Fibroblast of peridontal ligament (primary cell): ENCODE data around the gene INVS.
"Not testable (repeated sequence)": the region's sequence is repeated elsewhere in the genome, so short reads cannot be mapped to it uniquely, and the experiment has no call there.

Experiments
- DNase-seq: peaks from one replicate; pipeline ENCODE4 v3.0.0-alpha.2; 2010; ENCODE audit errors: extremely low read depth

The INVS gene

GRCh38 chr9:100098887-100099721 lies at the start of gene INVS, which contains the start of gene ERP44:
Gene INVS (plus strand): TSS chr9:100099243. CDS start chr9:100104522, 5,279 bp downstream.
Gene ERP44 (minus strand): TSS chr9:100099000. CDS start chr9:100098840, 160 bp downstream.
- peak; percentile 98 for DNase-seq

- DNase-seq: no peak
Measured at GRCh38 chr9:100049551-100049950, 49.5 kb upstream of the INVS start.

- DNase-seq: no peak
Measured at GRCh38 chr9:100052375-100052774, 46.7 kb upstream of the INVS start.

GRCh38 chr9:100056561-100056960 lies 42.5 kb upstream of the INVS start:
- DNase-seq: no peak

- DNase-seq: no peak
Measured at GRCh38 chr9:100057624-100058023, 41.4 kb upstream of the INVS start.

GRCh38 chr9:100058699-100059579 lies 40.1 kb upstream of the INVS start:
- DNase-seq: no peak

- DNase-seq: not testable (repeated sequence)
Measured at GRCh38 chr9:100062683-100063082, 36.4 kb upstream of the INVS start.

- no peak for DNase-seq
Measured at GRCh38 chr9:100063185-100063584, 35.9 kb upstream of the INVS start.

GRCh38 chr9:100064872-100065581 lies 34.0 kb upstream of the INVS start:
- peak; percentile 77 for DNase-seq

GRCh38 chr9:100066539-100066938 lies 32.5 kb upstream of the INVS start:
- DNase-seq: peak; percentile 72

GRCh38 chr9:100067990-100068389 lies 31.1 kb upstream of the INVS start:
- not testable (repeated sequence) for DNase-seq

- not testable (repeated sequence) for DNase-seq
Measured at GRCh38 chr9:100069068-100069467, 30.0 kb upstream of the INVS start.

GRCh38 chr9:100070104-100071041 lies 28.7 kb upstream of the INVS start:
- no peak for DNase-seq

GRCh38 chr9:100071271-100071670 lies 27.8 kb upstream of the INVS start:
- no peak for DNase-seq

- no peak for DNase-seq
Measured at GRCh38 chr9:100072805-100073204, 26.2 kb upstream of the INVS start.

- DNase-seq: no peak
Measured at GRCh38 chr9:100074093-100074492, 24.9 kb upstream of the INVS start.

- no peak for DNase-seq
Measured at GRCh38 chr9:100074989-100075388, 24.1 kb upstream of the INVS start.

GRCh38 chr9:100076256-100076655 lies 22.8 kb upstream of the INVS start:
- not testable (repeated sequence) for DNase-seq

- DNase-seq: peak; percentile 81
Measured at GRCh38 chr9:100082782-100083181, 16.3 kb upstream of the INVS start.

- no peak for DNase-seq
Measured at GRCh38 chr9:100083448-100084127, 15.5 kb upstream of the INVS start.
